ENCODE results near the gene CNOT4.

CNOT4 gene

GRCh38 chr7:135337506-135337905, 172.4 kb downstream of the CNOT4 start:
- Histone ChIP-seq H3K4me3 (ENCODE audit: insufficient read depth, low read depth, low read length) (no peak overlapping the region), H3K27me3 (ENCODE audit: control insufficient read depth, insufficient read depth, low read length, poor library complexity, severe bottlenecking) (no peaks in the 10 kb centered on the region), H3K4me1 (ENCODE audit: control insufficient read depth, insufficient read depth, low read length) (peaks cover 3% of the 10 kb centered on the region), H3K27ac (ENCODE audit: insufficient read depth, low read depth, low read length, poor library complexity, severe bottlenecking) (no peak overlapping the region), H3K9me3 (ENCODE audit: control insufficient read depth, low read length) (no peaks in the 10 kb centered on the region), H3K36me3 (ENCODE audit: control insufficient read depth, insufficient read depth, low read length) (no peaks in the 10 kb centered on the region)
- 93 to 94% methylated on average over 5 of the region's 5 CpGs for WGBS, 2 experiments

- 3 to 5% methylated on average over 9 of the region's 9 CpGs for WGBS, 2 experiments
- no peaks in the 10 kb centered on the region for H3K36me3 ChIP-seq (ENCODE audit: control insufficient read depth, insufficient read depth, low read length)
Observed at GRCh38 chr7:135335628-135336139, 174.2 kb downstream of the CNOT4 start.

DNA sequence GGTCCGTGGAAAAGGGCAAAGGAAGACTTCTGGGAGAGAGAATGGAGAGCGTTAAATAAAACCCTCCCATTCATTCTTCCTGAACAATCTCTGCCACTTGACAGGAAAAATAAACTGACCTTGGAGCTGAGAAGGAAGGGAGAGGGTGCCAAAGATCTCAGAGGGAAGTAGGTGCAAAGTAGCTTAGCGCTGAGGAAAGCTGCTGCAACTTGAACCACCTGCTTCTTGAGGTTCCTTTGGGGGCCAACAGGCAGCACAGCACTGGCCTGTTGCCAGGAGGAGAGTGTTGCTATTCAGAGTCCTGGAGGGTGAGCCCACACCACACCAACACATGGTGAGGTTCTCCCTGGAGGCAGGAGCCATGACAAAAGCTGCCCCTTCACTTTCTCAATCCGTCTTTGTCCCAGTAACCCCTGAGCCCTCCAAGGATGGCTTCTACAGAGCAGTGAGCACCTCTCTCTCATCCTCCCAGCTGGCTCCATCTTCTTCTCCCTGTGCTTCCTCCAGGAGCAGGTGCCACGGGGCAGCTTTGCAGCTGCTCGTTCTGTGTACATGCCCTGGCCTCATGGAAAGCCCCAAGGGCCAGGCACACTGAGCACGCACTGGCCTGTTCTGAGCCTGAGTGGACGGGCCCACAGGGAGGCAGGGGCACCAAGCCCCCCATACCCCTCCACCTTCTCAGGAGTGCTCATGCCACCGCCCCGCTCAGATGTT, 174.9 kb downstream of the CNOT4 start:
- Histone ChIP-seq H3K4me1 (ENCODE audit: control insufficient read depth, insufficient read depth, low read length) (peaks cover 3% of the 10 kb centered on the region), H3K27ac (ENCODE audit: insufficient read depth, low read depth, low read length, poor library complexity, severe bottlenecking) (no peak overlapping the region), H3K36me3 (ENCODE audit: control insufficient read depth, insufficient read depth, low read length) (no peaks in the 10 kb centered on the region), H3K9me3 (ENCODE audit: control insufficient read depth, low read length) (no peaks in the 10 kb centered on the region), H3K27me3 (ENCODE audit: control insufficient read depth, insufficient read depth, low read length, poor library complexity, severe bottlenecking) (no peaks in the 10 kb centered on the region), H3K4me3 (ENCODE audit: insufficient read depth, low read depth, low read length) (no peak overlapping the region)
- 88 to 90% methylated on average over 8 to 10 of the region's 10 CpGs for WGBS, 2 experiments

More at GRCh38 chr7:135335628-135336139, 174.2 kb downstream of the CNOT4 start:
- no peaks in the 10 kb centered on the region for H3K27me3 ChIP-seq (ENCODE audit: control insufficient read depth, insufficient read depth, low read length, poor library complexity, severe bottlenecking)
- H3K4me1 ChIP-seq (ENCODE audit: control insufficient read depth, insufficient read depth, low read length) = peaks cover 3% of the 10 kb centered on the region
- H3K4me3 ChIP-seq (ENCODE audit: insufficient read depth, low read depth, low read length) = no peak overlapping the region
- H3K9me3 ChIP-seq (ENCODE audit: control insufficient read depth, low read length) = no peaks in the 10 kb centered on the region
- H3K27ac ChIP-seq (ENCODE audit: insufficient read depth, low read depth, low read length, poor library complexity, severe bottlenecking) = no peak overlapping the region

DNA sequence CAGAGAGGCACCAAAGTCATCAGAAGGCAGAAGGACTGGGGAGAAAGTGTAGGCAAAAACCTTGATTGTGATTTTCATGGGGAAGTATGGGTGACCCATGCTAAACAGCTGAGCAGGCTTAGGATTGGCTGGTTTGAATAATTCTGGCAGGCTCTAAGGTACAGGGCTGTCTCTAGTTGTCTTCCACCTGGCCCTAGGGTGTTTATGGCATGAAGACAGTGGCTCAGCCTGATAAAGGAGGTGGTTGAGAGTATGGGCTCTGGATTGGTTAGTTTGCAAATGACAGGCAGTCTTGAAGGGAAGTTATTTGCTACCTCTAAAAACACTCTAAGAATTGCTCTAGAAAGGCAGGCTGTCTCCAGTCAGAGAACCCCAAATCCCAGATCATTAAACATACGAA, 176.0 kb downstream of the CNOT4 start:
- Histone ChIP-seq H3K4me3 (ENCODE audit: insufficient read depth, low read depth, low read length) (no peak overlapping the region), H3K9me3 (ENCODE audit: control insufficient read depth, low read length) (no peaks in the 10 kb centered on the region), H3K36me3 (ENCODE audit: control insufficient read depth, insufficient read depth, low read length) (no peaks in the 10 kb centered on the region), H3K27ac (ENCODE audit: insufficient read depth, low read depth, low read length, poor library complexity, severe bottlenecking) (no peak overlapping the region), H3K4me1 (ENCODE audit: control insufficient read depth, insufficient read depth, low read length) (peaks cover 3% of the 10 kb centered on the region), H3K27me3 (ENCODE audit: control insufficient read depth, insufficient read depth, low read length, poor library complexity, severe bottlenecking) (no peaks in the 10 kb centered on the region)
- WGBS, 2 experiments = 88 to 100% methylated on average over 1 of the region's 1 CpG

- 70 to 76% methylated on average over 1 of the region's 1 CpG for WGBS, 2 experiments
- H3K9me3 ChIP-seq (ENCODE audit: control insufficient read depth, low read length) = no peaks in the 10 kb centered on the region
- no peak overlapping the region for H3K27ac ChIP-seq (ENCODE audit: insufficient read depth, low read depth, low read length, poor library complexity, severe bottlenecking)
- H3K4me3 ChIP-seq (ENCODE audit: insufficient read depth, low read depth, low read length) = no peak overlapping the region
- H3K36me3 ChIP-seq (ENCODE audit: control insufficient read depth, insufficient read depth, low read length) = no peaks in the 10 kb centered on the region
- peaks cover 3% of the 10 kb centered on the region for H3K4me1 ChIP-seq (ENCODE audit: control insufficient read depth, insufficient read depth, low read length)
- no peaks in the 10 kb centered on the region for H3K27me3 ChIP-seq (ENCODE audit: control insufficient read depth, insufficient read depth, low read length, poor library complexity, severe bottlenecking)
Observed at GRCh38 chr7:135333200-135333599, 176.7 kb downstream of the CNOT4 start.

- H3K27ac ChIP-seq (ENCODE audit: insufficient read depth, low read depth, low read length, poor library complexity, severe bottlenecking) = no peak overlapping the region
- H3K9me3 ChIP-seq (ENCODE audit: control insufficient read depth, low read length) = no peaks in the 10 kb centered on the region
- H3K27me3 ChIP-seq (ENCODE audit: control insufficient read depth, insufficient read depth, low read length, poor library complexity, severe bottlenecking) = no peaks in the 10 kb centered on the region
- no peak overlapping the region for H3K4me3 ChIP-seq (ENCODE audit: insufficient read depth, low read depth, low read length)
- no peaks in the 10 kb centered on the region for H3K4me1 ChIP-seq (ENCODE audit: control insufficient read depth, insufficient read depth, low read length)
- 95 to 97% methylated on average over 1 of the region's 1 CpG for WGBS, 2 experiments
- H3K36me3 ChIP-seq (ENCODE audit: control insufficient read depth, insufficient read depth, low read length) = no peaks in the 10 kb centered on the region
Observed at GRCh38 chr7:135330088-135330487, 179.8 kb downstream of the CNOT4 start.

DNA sequence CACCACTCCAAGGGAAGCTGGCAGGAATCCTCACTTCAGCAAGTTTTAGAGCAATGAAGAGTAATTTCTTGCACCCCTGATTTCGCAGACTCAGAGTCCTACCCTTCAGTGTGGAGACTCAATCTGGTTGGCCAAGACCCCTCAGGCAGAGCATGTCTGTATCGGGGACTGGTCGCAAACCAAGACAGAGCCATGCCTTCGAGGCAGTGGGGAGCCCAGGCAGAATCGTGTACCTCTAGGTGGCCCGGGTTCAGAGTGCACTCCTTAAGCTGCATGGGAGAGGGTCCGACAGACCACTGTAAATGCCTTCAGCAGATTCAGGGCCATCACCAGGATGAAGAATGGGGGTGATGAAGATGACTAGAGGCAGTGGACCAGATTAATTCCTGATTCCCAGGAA, 181.4 kb downstream of the CNOT4 start:
- Histone ChIP-seq H3K27ac (ENCODE audit: insufficient read depth, low read depth, low read length, poor library complexity, severe bottlenecking) (no peak overlapping the region), H3K27me3 (ENCODE audit: control insufficient read depth, insufficient read depth, low read length, poor library complexity, severe bottlenecking) (no peaks in the 10 kb centered on the region), H3K9me3 (ENCODE audit: control insufficient read depth, low read length) (no peaks in the 10 kb centered on the region), H3K4me1 (ENCODE audit: control insufficient read depth, insufficient read depth, low read length) (no peaks in the 10 kb centered on the region), H3K36me3 (ENCODE audit: control insufficient read depth, insufficient read depth, low read length) (no peaks in the 10 kb centered on the region), H3K4me3 (ENCODE audit: insufficient read depth, low read depth, low read length) (no peak overlapping the region)
- 92 to 95% methylated on average over 7 of the region's 7 CpGs for WGBS, 2 experiments

DNA sequence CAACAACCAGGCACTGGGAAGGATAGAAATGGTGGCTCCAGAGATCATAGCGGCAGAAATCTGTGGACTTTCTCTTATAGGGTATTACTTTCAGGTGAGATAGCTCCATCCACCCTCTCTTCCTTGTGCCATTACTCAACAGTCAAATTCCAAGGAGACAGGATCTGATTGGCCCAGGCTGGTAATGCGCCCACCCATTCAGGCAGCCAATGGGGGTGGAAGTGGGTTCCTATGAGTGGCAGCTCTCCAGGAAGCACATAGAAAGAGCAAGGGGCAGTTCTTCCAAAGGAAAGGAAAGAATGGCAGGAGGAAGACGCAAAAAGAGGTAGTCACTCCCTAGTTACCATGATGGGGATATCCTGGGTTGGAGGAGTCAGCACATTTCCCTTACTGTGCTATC, 181.8 kb downstream of the CNOT4 start:
- Histone ChIP-seq H3K9me3 (ENCODE audit: control insufficient read depth, low read length) (no peaks in the 10 kb centered on the region), H3K27me3 (ENCODE audit: control insufficient read depth, insufficient read depth, low read length, poor library complexity, severe bottlenecking) (no peaks in the 10 kb centered on the region), H3K4me1 (ENCODE audit: control insufficient read depth, insufficient read depth, low read length) (no peaks in the 10 kb centered on the region), H3K4me3 (ENCODE audit: insufficient read depth, low read depth, low read length) (no peak overlapping the region), H3K36me3 (ENCODE audit: control insufficient read depth, insufficient read depth, low read length) (no peaks in the 10 kb centered on the region), H3K27ac (ENCODE audit: insufficient read depth, low read depth, low read length, poor library complexity, severe bottlenecking) (no peak overlapping the region)
- WGBS, 2 experiments = 92 to 94% methylated on average over 3 of the region's 3 CpGs

- Histone ChIP-seq H3K27ac (ENCODE audit: insufficient read depth, low read depth, low read length, poor library complexity, severe bottlenecking) (no peak overlapping the region), H3K9me3 (ENCODE audit: control insufficient read depth, low read length) (no peaks in the 10 kb centered on the region), H3K4me1 (ENCODE audit: control insufficient read depth, insufficient read depth, low read length) (no peaks in the 10 kb centered on the region), H3K4me3 (ENCODE audit: insufficient read depth, low read depth, low read length) (no peak overlapping the region), H3K36me3 (ENCODE audit: control insufficient read depth, insufficient read depth, low read length) (no peaks in the 10 kb centered on the region), H3K27me3 (ENCODE audit: control insufficient read depth, insufficient read depth, low read length, poor library complexity, severe bottlenecking) (no peaks in the 10 kb centered on the region)
- 95% methylated on average over 3 of the region's 3 CpGs for WGBS, 2 experiments
Observed at GRCh38 chr7:135327458-135327857, 182.4 kb downstream of the CNOT4 start.

GRCh38 chr7:135326636-135327280, 183.1 kb downstream of the CNOT4 start:
- Histone ChIP-seq H3K4me1 (ENCODE audit: control insufficient read depth, insufficient read depth, low read length) (no peaks in the 10 kb centered on the region), H3K4me3 (ENCODE audit: insufficient read depth, low read depth, low read length) (no peak overlapping the region), H3K9me3 (ENCODE audit: control insufficient read depth, low read length) (no peaks in the 10 kb centered on the region), H3K27me3 (ENCODE audit: control insufficient read depth, insufficient read depth, low read length, poor library complexity, severe bottlenecking) (no peaks in the 10 kb centered on the region), H3K36me3 (ENCODE audit: control insufficient read depth, insufficient read depth, low read length) (no peaks in the 10 kb centered on the region), H3K27ac (ENCODE audit: insufficient read depth, low read depth, low read length, poor library complexity, severe bottlenecking) (no peak overlapping the region)
